Measurements from ENCODE around the gene AFF1.

DNA sequence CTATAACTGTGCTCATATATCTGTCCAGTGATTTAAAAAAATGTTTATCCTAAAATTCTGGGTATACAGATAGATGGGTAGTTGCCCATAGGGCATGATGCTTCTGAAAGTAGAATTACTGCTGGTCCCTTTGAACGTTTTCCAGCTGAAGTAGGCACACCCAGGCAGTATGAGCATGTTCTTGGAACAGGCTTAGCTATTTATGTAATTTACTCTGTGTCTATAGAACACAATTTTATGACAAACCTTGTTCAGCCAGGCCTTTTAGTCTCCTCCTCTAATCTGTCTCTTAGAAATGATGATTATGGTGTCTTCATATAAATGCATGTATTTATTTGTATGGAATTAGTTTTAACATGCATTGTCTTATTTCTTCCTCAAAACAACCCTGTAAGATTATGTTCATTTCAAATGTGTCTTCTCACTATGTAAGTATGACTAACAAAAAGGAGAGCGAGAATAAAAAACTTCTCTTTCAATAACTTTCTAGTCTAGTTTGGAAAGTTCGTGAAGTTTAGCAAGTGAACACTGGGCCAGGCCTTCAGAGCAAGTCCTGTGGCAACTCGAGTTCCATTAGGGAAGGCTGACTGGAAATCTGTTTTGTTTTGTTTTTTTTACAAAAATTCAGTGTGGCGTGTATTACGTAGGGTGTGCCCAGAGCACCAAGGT, 142.0 kb downstream of the AFF1 start:
- no peak for TF ChIP-seq POLR2AphosphoS5 (IDR thresholded peaks at IDR 0.05)
- TF ChIP-seq, protein P1, sequence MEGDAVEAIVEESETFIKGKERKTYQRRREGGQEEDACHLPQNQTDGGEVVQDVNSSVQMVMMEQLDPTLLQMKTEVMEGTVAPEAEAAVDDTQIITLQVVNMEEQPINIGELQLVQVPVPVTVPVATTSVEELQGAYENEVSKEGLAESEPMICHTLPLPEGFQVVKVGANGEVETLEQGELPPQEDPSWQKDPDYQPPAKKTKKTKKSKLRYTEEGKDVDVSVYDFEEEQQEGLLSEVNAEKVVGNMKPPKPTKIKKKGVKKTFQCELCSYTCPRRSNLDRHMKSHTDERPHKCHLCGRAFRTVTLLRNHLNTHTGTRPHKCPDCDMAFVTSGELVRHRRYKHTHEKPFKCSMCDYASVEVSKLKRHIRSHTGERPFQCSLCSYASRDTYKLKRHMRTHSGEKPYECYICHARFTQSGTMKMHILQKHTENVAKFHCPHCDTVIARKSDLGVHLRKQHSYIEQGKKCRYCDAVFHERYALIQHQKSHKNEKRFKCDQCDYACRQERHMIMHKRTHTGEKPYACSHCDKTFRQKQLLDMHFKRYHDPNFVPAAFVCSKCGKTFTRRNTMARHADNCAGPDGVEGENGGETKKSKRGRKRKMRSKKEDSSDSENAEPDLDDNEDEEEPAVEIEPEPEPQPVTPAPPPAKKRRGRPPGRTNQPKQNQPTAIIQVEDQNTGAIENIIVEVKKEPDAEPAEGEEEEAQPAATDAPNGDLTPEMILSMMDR (IDR thresholded peaks at IDR 0.05) = no peak
- TF ChIP-seq POLR2A (IDR thresholded peaks at IDR 0.05) = no peak
